SH-SY5Y (cell line): Measurements from ENCODE around the gene ANKMY1.

Experiments
- GATA2 ChIP-seq: IDR thresholded peaks from 2 replicates; pipeline ENCODE4 v1.6.1; 2011; ENCODE audit warnings: mild to moderate bottlenecking, low read depth, low read length
- GATA3 ChIP-seq: IDR thresholded peaks from 2 replicates; pipeline ENCODE4 v1.6.1; 2011; ENCODE audit warnings: low read depth, mild to moderate bottlenecking, low read length, moderate library complexity

DNA sequence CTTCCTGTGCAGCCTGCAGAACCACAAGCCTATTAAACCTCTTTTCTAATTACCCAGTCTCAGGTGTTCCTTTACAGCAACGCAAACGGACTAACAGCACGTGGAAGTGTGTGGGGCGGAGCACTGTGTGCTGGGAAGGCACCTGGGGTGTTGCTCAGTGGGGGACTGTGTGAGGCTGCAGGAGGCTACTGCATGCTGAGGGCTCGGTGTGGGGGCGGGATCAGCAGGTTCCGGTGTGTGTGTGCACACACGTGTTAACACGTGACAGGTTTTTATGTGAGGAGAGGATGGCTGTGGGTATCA lies 58.9 kb downstream of the ANKMY1 start:
- TF ChIP-seq GATA2 (no peak), GATA3 (no peak)
